ENCODE measurements around the gene APOBEC3C. TPM values are rescaled to one million over a fixed set of nuclear protein-coding genes. Genes with fewer than 3 reads are reported as not detected.
A peak's percentile ranks its signal among the peaks of the same experiment; 100 is the strongest.

The APOBEC3C gene
- total RNA-seq, 4 donors from 2014 or later, result 8.3 to 14.4 (median 9.0) TPM

DNA sequence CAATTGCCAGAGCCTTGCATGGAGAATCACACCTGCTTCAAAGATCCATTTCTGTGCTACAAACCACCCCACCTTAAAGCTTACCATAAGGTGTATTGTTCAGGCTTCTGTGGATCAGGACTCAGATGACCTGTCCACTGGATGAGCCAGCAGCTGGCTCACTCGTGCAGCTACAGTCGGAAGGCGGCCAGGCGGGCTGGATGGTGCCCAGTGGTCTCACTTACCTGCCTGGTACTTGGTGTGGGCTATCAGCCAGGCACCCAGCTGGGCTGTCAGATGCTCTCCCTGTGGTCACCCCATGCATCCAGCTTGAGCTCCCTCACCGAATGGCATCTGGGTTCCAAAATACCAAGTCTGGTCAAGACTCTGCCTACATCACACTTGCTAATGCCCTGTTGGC, 42.9 kb upstream of the APOBEC3C start:
- Histone ChIP-seq H3K36me3 (no peaks in the 10 kb centered on the region), H3K9me3 (no peaks in the 10 kb centered on the region), H3K27me3 (no peaks in the 10 kb centered on the region), H3K4me3 (replicated peaks in 1 of 3) (no peak overlapping the region), H3K27ac (no peak overlapping the region), H3K4me1 (peaks cover 0 to 22% of the 10 kb centered on the region in 2 donors)
- no peak for TF ChIP-seq POLR2A (IDR thresholded peaks at IDR 0.05)
- TF ChIP-seq, protein P1, sequence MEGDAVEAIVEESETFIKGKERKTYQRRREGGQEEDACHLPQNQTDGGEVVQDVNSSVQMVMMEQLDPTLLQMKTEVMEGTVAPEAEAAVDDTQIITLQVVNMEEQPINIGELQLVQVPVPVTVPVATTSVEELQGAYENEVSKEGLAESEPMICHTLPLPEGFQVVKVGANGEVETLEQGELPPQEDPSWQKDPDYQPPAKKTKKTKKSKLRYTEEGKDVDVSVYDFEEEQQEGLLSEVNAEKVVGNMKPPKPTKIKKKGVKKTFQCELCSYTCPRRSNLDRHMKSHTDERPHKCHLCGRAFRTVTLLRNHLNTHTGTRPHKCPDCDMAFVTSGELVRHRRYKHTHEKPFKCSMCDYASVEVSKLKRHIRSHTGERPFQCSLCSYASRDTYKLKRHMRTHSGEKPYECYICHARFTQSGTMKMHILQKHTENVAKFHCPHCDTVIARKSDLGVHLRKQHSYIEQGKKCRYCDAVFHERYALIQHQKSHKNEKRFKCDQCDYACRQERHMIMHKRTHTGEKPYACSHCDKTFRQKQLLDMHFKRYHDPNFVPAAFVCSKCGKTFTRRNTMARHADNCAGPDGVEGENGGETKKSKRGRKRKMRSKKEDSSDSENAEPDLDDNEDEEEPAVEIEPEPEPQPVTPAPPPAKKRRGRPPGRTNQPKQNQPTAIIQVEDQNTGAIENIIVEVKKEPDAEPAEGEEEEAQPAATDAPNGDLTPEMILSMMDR (IDR thresholded peaks at IDR 0.05), result no peak
- no peak for DNase-seq
- intact Hi-C loops (cut with DNase I), result no loop called here
- 81 to 93% methylated on average over 2 to 4 of the region's 5 CpGs for WGBS, 2 donors

DNA sequence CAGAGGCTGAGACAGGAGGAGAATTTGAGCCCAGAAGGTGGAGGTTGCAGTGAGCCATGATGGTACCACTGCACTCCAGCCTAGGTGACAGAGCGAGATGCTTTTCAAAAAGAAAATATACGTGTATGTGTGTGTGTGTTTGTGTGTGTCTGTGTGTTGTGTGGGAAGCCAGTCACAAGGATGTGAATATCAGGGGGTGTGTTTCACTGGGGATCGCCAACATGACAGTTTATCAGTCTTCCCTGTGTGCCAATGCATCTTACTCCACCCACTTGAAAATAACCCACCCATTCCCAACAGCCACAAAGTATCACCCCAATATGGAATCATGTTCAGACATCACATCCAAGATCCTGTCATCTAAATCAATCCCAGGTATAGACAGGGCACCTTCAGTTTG, 42.3 kb upstream of the APOBEC3C start:
- no peak overlapping the region for H3K4me3 ChIP-seq (replicated peaks in 1 of 3)
- WGBS, 2 donors, result 90 to 92% methylated on average over 3 of the region's 3 CpGs
- no peak for DNase-seq
- no peaks in the 10 kb centered on the region for H3K36me3 ChIP-seq
- H3K9me3 ChIP-seq, result no peaks in the 10 kb centered on the region
- peaks cover 0 to 22% of the 10 kb centered on the region in 2 donors for H3K4me1 ChIP-seq
- no peak overlapping the region for H3K27ac ChIP-seq
- intact Hi-C loops (cut with DNase I), result no loop called here
- TF ChIP-seq, protein P1 (IDR thresholded peaks at IDR 0.05), result no peak
- no peak for TF ChIP-seq POLR2A (IDR thresholded peaks at IDR 0.05)
- no peaks in the 10 kb centered on the region for H3K27me3 ChIP-seq

DNA sequence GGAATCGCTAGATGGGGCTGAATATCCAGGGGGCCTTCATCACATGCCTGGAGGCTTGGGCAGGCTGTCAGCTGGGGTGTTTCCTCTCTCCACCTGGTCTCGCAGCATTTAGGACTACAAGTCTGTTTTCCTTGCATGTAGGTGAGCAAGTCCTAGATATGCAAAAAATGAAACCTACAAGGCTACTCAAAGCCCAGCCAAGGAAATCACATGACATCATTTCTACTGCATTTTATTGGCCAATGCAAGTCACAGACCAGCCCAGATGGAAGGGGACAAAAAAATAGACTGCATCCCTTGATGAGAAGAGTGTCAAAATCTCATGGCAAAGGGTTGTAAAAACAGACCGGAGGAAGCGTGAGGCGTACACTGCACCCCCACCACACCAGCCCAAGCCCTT, 41.5 kb upstream of the APOBEC3C start:
- Histone ChIP-seq H3K4me3 (replicated peaks in 1 of 3) (no peak overlapping the region), H3K36me3 (no peaks in the 10 kb centered on the region), H3K27ac (no peak overlapping the region), H3K27me3 (no peaks in the 10 kb centered on the region), H3K4me1 (peaks cover 0 to 22% of the 10 kb centered on the region in 2 donors), H3K9me3 (no peaks in the 10 kb centered on the region)
- TF ChIP-seq, protein P1 (IDR thresholded peaks at IDR 0.05), result no peak
- no peak for TF ChIP-seq POLR2A (IDR thresholded peaks at IDR 0.05)
- intact Hi-C loops (cut with DNase I), result no loop called here
- WGBS, 2 donors, result 80 to 83% methylated on average over 5 of the region's 5 CpGs
- DNase-seq, result no peak

DNA sequence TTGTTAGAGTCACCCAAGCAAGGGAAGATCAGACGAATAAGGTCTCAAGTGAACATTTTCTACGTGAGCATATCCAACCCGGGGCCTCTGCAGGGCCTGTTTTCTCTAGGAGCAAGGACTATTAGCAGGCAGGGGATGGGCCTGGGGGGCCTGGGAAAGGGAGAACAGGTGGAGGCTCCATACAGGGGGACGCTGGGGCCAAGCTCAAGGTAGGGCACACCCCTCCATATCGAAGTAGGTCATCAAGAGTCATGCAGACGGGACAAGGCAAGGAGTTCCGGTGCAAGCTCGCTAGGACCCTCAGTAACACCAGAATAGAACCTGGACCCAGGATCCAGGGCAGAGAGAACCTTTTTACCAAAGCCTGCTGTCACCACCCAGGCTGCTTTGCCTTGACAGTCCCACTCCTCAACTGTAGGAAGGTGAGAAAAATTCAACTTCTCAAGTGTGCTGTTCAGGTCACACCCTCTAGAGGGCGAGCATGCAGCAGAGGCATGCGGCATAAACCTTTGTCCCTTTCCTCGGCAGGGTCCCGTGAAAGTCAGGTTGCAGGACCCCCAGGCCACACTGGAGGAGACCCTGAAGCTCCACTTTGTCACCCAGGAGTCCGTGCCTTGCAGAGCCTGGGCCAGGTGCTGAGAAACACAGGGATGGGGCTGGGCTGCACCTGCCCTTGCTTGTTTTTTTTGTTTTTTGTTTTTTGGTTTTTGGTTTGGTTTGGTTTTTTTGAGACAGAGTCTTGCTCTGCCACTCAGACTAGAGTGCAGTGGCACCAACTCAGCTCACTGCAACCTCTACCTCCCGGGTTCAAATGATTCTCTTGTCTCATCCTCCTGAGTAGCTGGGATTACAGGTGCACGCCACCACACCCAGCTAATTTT, 40.5 kb upstream of the APOBEC3C start:
- intact Hi-C loops (cut with DNase I), result no loop called here
- Histone ChIP-seq H3K36me3 (no peaks in the 10 kb centered on the region), H3K4me3 (replicated peaks in 1 of 3) (no peak overlapping the region), H3K27ac (peak overlapping the region in 1 of 3 donors; percentile 67), H3K9me3 (no peaks in the 10 kb centered on the region), H3K4me1 (peaks cover 0 to 22% of the 10 kb centered on the region in 2 donors), H3K27me3 (no peaks in the 10 kb centered on the region)
- peak; percentile 53 to 56 for DNase-seq
- WGBS, 2 donors, result 49% methylated on average over 15 of the region's 15 CpGs
- TF ChIP-seq POLR2A (IDR thresholded peaks at IDR 0.05), result no peak
- TF ChIP-seq, protein P1 (IDR thresholded peaks at IDR 0.05), result peak in 5 of 6 experiments; percentile 58 to 84 (median 64)

DNA sequence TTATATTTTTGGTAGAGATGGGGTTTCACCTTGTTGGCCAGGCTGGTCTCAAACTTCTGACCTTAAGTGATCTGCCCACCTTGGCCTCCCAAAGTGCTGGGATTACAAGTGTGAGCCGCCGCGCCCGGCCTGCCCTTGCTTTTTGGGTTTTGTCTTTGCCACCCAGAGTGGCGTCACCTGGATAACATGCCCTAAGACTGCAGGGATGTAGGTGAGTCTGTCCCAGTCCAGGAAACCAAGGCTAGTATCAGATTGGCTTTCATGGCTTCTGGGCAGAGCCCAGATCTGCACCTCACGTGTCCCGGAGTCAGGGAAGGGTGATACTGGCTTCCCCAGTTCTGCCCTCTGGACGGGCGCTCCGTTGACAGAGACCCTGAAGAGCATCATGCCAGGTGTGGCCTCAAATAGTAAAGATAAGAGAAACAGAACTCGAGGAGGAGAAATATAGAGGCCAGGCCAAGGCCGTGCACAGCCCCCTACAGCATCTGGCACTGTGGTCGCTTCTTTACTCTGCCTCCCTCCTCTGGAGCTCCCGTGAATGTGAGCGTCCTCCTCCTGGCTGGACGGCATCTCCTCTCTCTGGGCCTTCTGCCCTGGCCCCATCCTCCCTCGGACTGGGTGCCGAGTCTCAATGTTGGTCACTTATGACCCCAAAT, 39.8 kb upstream of the APOBEC3C start:
- TF ChIP-seq, protein P1 (IDR thresholded peaks at IDR 0.05), result no peak
- TF ChIP-seq POLR2A (IDR thresholded peaks at IDR 0.05), result no peak
- H3K4me1 ChIP-seq, result peaks cover 0 to 22% of the 10 kb centered on the region in 2 donors
- no peak for DNase-seq
- WGBS, 2 donors, result 84 to 90% methylated on average over 15 to 18 of the region's 18 CpGs
- no peaks in the 10 kb centered on the region for H3K27me3 ChIP-seq
- H3K9me3 ChIP-seq, result no peaks in the 10 kb centered on the region
- peak overlapping the region in 2 of 3 donors; percentile 67 to 77 for H3K27ac ChIP-seq
- intact Hi-C loops (cut with DNase I), result no loop called here
- no peaks in the 10 kb centered on the region for H3K36me3 ChIP-seq
- H3K4me3 ChIP-seq (replicated peaks in 1 of 3), result no peak overlapping the region

Data from thyroid gland (tissue), 4 donors.